Measurements from ENCODE around the gene CHRNA3. TPM values are rescaled to one million over a fixed set of nuclear protein-coding genes. Genes with fewer than 3 reads are reported as not detected.

CHRNA3 gene
- total RNA-seq, 3 donors from 2014 or later, result 0.48 to 0.59 TPM; not detected in 1

DNA sequence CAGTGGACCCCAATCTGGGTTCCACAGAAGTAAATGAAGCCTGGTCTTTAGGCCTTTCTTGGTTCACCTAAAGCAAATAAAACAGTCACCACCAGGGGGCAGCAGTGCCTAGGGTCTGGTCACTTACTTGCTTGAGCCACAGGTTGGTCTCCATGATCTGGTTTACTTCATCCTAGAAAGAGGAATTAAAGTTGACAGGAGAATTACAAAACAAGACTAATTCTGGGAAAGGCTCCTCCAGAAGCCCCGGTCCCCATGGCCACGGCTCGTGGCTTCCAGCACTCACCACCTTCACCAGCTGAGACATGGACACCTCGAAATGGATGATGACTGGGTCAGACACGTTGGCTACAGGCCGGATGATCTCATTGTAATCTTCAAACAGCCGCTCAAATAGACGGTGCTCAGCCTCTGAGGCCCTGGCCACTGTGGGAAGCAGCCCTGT, 2.3 kb downstream of the CHRNA3 start:
- Histone ChIP-seq H3K9me3 (no peaks in the 10 kb centered on the region), H3K36me3 (no peaks in the 10 kb centered on the region), H3K4me1 (peaks cover 0 to 3% of the 10 kb centered on the region in 2 donors), H3K4me3 (no peak overlapping the region), H3K27ac (no peak overlapping the region), H3K27me3 (peaks cover 4 to 39% of the 10 kb centered on the region in 2 donors)
- TF ChIP-seq POLR2AphosphoS5 (IDR thresholded peaks at IDR 0.05), result peak; percentile 43 to 90 (median 77)
- no peak for TF ChIP-seq POLR2A (IDR thresholded peaks at IDR 0.05)
- TF ChIP-seq, protein P1, sequence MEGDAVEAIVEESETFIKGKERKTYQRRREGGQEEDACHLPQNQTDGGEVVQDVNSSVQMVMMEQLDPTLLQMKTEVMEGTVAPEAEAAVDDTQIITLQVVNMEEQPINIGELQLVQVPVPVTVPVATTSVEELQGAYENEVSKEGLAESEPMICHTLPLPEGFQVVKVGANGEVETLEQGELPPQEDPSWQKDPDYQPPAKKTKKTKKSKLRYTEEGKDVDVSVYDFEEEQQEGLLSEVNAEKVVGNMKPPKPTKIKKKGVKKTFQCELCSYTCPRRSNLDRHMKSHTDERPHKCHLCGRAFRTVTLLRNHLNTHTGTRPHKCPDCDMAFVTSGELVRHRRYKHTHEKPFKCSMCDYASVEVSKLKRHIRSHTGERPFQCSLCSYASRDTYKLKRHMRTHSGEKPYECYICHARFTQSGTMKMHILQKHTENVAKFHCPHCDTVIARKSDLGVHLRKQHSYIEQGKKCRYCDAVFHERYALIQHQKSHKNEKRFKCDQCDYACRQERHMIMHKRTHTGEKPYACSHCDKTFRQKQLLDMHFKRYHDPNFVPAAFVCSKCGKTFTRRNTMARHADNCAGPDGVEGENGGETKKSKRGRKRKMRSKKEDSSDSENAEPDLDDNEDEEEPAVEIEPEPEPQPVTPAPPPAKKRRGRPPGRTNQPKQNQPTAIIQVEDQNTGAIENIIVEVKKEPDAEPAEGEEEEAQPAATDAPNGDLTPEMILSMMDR (IDR thresholded peaks at IDR 0.05), result peak; percentile 80 to 85 (median 84)
- peak; percentile 73 to 84 for DNase-seq (ENCODE audit: low spot score in 2 of 2)
- intact Hi-C loops (cut with DNase I; ENCODE audit: low total_unique reads), result no loop called here

DNA sequence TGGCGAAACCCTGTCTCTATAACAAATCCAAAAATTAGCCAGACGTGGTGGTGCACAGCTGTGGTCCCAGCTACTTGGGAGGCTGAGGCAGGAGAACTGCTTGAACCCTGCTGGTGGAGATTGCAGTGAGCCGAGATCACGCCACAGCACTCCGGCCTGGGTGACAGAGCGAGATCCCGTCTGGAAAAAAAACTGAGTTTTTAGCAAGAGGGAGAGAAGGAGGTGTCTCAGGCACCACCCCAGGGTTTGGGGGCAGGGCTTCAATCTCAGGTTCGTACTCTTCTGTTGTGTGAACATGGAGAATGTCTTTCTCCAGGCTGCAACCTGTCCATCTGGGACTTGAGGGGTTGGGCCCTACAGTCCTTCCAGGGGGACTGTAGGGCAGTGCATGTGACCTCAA, 2.7 kb downstream of the CHRNA3 start:
- Histone ChIP-seq H3K27me3 (peaks cover 4 to 39% of the 10 kb centered on the region in 2 donors), H3K9me3 (no peaks in the 10 kb centered on the region), H3K4me1 (peaks cover 0 to 3% of the 10 kb centered on the region in 2 donors), H3K4me3 (no peak overlapping the region), H3K36me3 (no peaks in the 10 kb centered on the region), H3K27ac (no peak overlapping the region)
- intact Hi-C loops (cut with DNase I; ENCODE audit: low total_unique reads), result no loop called here
- no peak for DNase-seq (ENCODE audit: low spot score in 2 of 2)
- TF ChIP-seq, protein P1 (IDR thresholded peaks at IDR 0.05), result no peak

DNA sequence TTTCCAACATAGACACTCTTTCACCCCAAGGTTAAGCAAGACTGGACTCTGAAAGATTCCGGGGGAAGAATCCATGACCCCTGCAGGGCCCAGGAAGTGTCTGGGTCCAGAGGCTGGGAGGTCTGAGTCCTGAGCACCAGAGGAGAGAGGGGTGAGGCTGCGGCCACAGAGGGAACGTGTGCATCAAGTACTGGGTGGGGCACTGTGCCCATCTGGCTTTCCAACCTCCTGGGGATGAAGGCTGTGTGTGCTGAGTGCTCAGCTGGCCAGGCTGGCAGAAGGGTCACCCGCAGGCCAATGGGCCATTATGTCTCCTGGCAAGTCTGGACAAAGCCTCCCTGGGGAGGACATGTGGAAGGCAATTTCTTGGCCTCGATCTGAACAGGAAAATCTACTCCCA, 3.3 kb downstream of the CHRNA3 start:
- Histone ChIP-seq H3K27ac (no peak overlapping the region), H3K4me1 (peaks cover 0 to 3% of the 10 kb centered on the region in 2 donors), H3K4me3 (no peak overlapping the region), H3K27me3 (peaks cover 4 to 39% of the 10 kb centered on the region in 2 donors), H3K9me3 (no peaks in the 10 kb centered on the region), H3K36me3 (no peaks in the 10 kb centered on the region)
- intact Hi-C loops (cut with DNase I; ENCODE audit: low total_unique reads), result no loop called here
- TF ChIP-seq POLR2A (IDR thresholded peaks at IDR 0.05) (no peak), POLR2AphosphoS5 (IDR thresholded peaks at IDR 0.05) (no peak)
- TF ChIP-seq, protein P1 (IDR thresholded peaks at IDR 0.05), result no peak
- no peak for DNase-seq (ENCODE audit: low spot score in 2 of 2)

DNA sequence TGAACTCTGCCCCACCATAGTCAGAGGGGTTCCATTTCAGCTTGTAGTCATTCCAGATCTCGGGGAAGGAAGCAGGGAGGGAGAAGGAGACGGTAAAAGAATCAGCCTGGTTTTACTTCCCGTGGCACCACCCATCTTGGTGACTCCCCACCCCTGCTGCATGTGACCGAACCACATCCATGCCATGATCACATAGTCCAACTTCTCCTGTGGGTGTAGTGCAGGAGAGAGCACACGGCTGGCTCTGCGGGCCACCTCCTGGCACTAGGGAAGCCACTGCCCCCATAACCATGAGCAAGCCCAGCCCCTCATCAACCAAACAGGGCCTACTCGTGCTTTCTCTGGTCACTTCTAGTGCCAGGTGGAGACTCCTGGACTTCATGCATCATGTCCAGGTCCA, 3.7 kb downstream of the CHRNA3 start:
- intact Hi-C loops (cut with DNase I; ENCODE audit: low total_unique reads), result no loop called here
- no peak overlapping the region for H3K4me3 ChIP-seq
- H3K36me3 ChIP-seq, result no peaks in the 10 kb centered on the region
- H3K9me3 ChIP-seq, result no peaks in the 10 kb centered on the region
- DNase-seq (ENCODE audit: low spot score in 2 of 2), result no peak
- H3K4me1 ChIP-seq, result peaks cover 0 to 3% of the 10 kb centered on the region in 2 donors
- TF ChIP-seq, protein P1 (IDR thresholded peaks at IDR 0.05), result no peak
- no peak for TF ChIP-seq POLR2A (IDR thresholded peaks at IDR 0.05)
- TF ChIP-seq POLR2AphosphoS5 (IDR thresholded peaks at IDR 0.05), result no peak
- peaks cover 4 to 35% of the 10 kb centered on the region in 2 donors for H3K27me3 ChIP-seq
- no peak overlapping the region for H3K27ac ChIP-seq

DNA sequence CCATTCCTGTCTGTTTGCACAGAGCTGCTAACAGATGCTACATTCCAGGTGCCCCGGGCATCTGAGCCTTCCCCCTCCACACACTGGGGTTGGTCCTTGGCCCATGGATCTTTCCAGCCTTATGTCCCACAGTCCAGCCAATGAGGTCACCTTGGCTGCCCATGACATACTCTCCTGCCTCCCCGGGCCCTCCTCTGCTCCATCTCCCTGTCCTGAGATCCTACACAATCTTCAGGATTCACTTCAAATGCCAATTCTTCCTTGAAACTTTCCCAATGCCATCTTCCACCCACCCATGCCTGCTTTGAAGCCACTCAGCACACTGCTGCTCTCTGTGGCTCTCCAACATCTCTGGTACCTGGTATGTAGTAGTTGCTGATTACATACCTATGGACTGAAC, 4.3 kb downstream of the CHRNA3 start:
- no peak overlapping the region for H3K4me3 ChIP-seq
- H3K27ac ChIP-seq, result no peak overlapping the region
- H3K4me1 ChIP-seq, result peaks cover 0 to 3% of the 10 kb centered on the region in 2 donors
- peaks cover 4 to 29% of the 10 kb centered on the region in 2 donors for H3K27me3 ChIP-seq
- no peak for DNase-seq (ENCODE audit: low spot score in 2 of 2)
- no peaks in the 10 kb centered on the region for H3K36me3 ChIP-seq
- intact Hi-C loops (cut with DNase I; ENCODE audit: low total_unique reads), result no loop called here
- TF ChIP-seq POLR2A (IDR thresholded peaks at IDR 0.05) (no peak), POLR2AphosphoS5 (IDR thresholded peaks at IDR 0.05) (no peak)
- TF ChIP-seq, protein P1 (IDR thresholded peaks at IDR 0.05), result no peak
- no peaks in the 10 kb centered on the region for H3K9me3 ChIP-seq
